BE2C (cell line): ENCODE measurements around the gene OR1L6.

Experiments used
- DNase-seq: peaks from one replicate; pipeline ENCODE4 v3.0.0-alpha.2; 2020
- H3K27me3 ChIP-seq: fragments of 250-450 bp; sonication (Bioruptor Pico); 2 replicates; pipeline ENCODE4 v1.5.1; 2020; ENCODE audit warnings: mild to moderate bottlenecking
- H3K36me3 ChIP-seq: fragments of 250-450 bp; sonication (Bioruptor Pico); 2 replicates; pipeline ENCODE4 v1.5.1; 2020; ENCODE audit warnings: mild to moderate bottlenecking
- H3K4me1 ChIP-seq: fragments of 250-450 bp; sonication (Bioruptor Pico); 2 replicates; pipeline ENCODE4 v1.5.1; 2020
- H3K4me3 ChIP-seq: 2 replicates; pipeline ENCODE4 v1.5.1; 2011; ENCODE audit warnings: low read depth, low read length
- H3K9me3 ChIP-seq: fragments of 250-450 bp; sonication (Bioruptor Pico); 2 replicates; pipeline ENCODE4 v1.5.1; 2020
- CTCF ChIP-seq: IDR thresholded peaks from 2 replicates; pipeline ENCODE4 v1.5.1; 2012; ENCODE audit warnings: mild to moderate bottlenecking, low read depth, low read length

The OR1L6 gene

GRCh38 chr9:122785269-122785668 is 43.2 kb downstream of the OR1L6 start:
- no peak for DNase-seq
- H3K4me3 ChIP-seq = no peak overlapping the region
- no peaks in the 10 kb centered on the region; the same call in none of the 2 replicates for H3K27me3 ChIP-seq
- H3K4me1 ChIP-seq = no peaks in the 10 kb centered on the region
- H3K36me3 ChIP-seq = no peaks in the 10 kb centered on the region
- H3K9me3 ChIP-seq = no peaks in the 10 kb centered on the region
- no peak for TF ChIP-seq CTCF

GRCh38 chr9:122786338-122786737 is 44.2 kb downstream of the OR1L6 start:
- no peak overlapping the region for H3K4me3 ChIP-seq
- no peak for TF ChIP-seq CTCF
- no peaks in the 10 kb centered on the region; the same call in 1 of the 2 replicates for H3K27me3 ChIP-seq

GRCh38 chr9:122788831-122789230 is 46.7 kb downstream of the OR1L6 start, which contains the start of gene OR5C1:
Gene OR5C1, plus strand, starts transcription at chr9:122788933. Its CDS starts 0 bp downstream, at chr9:122788933.
- DNase-seq = no peak
- H3K4me1 ChIP-seq = no peaks in the 10 kb centered on the region
- H3K4me3 ChIP-seq = no peak within 1 kb of the TSS
- no peak for TF ChIP-seq CTCF
- no peaks in the 10 kb centered on the region for H3K36me3 ChIP-seq
- H3K27me3 ChIP-seq = no peaks in the 10 kb centered on the region; the same call in 1 of the 2 replicates
- no peaks in the 10 kb centered on the region for H3K9me3 ChIP-seq

More at GRCh38 chr9:122786338-122786737, 44.2 kb downstream of the OR1L6 start:
- Histone ChIP-seq H3K36me3 (no peaks in the 10 kb centered on the region), H3K9me3 (no peaks in the 10 kb centered on the region), H3K4me1 (no peaks in the 10 kb centered on the region)
- no peak for DNase-seq

GRCh38 chr9:122789256-122790046 is 47.3 kb downstream of the OR1L6 start:
- H3K36me3 ChIP-seq = no peaks in the 10 kb centered on the region
- no peak for TF ChIP-seq CTCF

GRCh38 chr9:122791872-122792669 is 50.0 kb downstream of the OR1L6 start:
- DNase-seq = no peak
- no peak for TF ChIP-seq CTCF
- Histone ChIP-seq H3K9me3 (no peaks in the 10 kb centered on the region), H3K4me3 (no peak overlapping the region), H3K36me3 (no peaks in the 10 kb centered on the region), H3K4me1 (no peaks in the 10 kb centered on the region), H3K27me3 (no peaks in the 10 kb centered on the region; the same call in 1 of the 2 replicates)

More at GRCh38 chr9:122789256-122790046, 47.3 kb downstream of the OR1L6 start:
- H3K27me3 ChIP-seq = no peaks in the 10 kb centered on the region; the same call in 1 of the 2 replicates
- no peak overlapping the region for H3K4me3 ChIP-seq
- no peaks in the 10 kb centered on the region for H3K4me1 ChIP-seq
- no peaks in the 10 kb centered on the region for H3K9me3 ChIP-seq
- no peak for DNase-seq
